Stimulated activated CD4-positive, alpha-beta T cell treated with anti-CD3 and anti-CD28 coated beads, TNF-alpha, amount 100 ng/mL, for 1 hour (primary cell): ENCODE results near the gene CTNNA2.
"Not testable (repeated sequence)": the region's sequence is repeated elsewhere in the genome, so short reads cannot be mapped to it uniquely, and the experiment has no call there.

Source experiments
- DNase-seq, 3 donors: peaks; one replicate each; pipeline ENCODE4 v3.0.0-alpha.2; 2020; ENCODE audit warnings: low read depth in 3 of 3, low spot score in 1 of 3

The CTNNA2 gene

DNA sequence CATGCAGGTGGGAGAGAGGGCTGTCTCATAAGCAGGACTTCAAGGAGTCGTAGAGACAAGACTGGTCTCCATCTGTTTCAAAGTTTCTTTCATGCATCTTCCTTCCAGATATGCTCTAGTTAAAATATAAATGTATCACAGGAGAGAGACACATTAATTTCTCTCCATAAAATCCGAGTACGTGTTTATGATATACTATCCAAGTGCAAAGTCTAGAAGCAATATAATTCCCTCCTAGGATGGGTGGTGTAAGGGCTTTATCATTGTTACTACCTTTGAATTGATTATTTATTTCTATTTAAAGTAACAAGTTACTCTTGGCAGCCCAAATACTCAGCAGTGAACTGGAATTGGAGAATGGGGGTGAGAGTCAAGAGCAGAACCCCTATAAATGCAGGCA is 619.4 kb downstream of the CTNNA2 start:
- DNase-seq, result no peak

DNA sequence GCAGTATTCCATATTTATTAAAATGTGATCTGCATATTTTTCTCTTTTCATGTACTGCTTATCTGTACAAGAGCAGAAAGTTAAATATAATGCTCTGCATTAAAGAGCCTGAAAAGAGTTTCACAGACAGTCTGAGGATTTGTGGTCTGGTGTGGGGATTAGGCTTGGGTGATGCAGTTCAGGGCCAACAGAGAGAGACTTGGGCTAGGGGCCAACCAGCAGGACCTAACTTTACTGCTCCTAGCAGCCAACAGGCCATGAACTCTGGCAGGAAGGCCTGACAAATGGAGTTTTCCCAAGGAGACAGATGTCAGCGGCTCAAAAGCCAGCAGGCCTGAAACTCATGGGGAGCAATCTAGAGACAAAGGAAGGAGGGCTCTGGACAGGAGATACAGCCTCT is 622.1 kb downstream of the CTNNA2 start:
- no peak for DNase-seq

DNA sequence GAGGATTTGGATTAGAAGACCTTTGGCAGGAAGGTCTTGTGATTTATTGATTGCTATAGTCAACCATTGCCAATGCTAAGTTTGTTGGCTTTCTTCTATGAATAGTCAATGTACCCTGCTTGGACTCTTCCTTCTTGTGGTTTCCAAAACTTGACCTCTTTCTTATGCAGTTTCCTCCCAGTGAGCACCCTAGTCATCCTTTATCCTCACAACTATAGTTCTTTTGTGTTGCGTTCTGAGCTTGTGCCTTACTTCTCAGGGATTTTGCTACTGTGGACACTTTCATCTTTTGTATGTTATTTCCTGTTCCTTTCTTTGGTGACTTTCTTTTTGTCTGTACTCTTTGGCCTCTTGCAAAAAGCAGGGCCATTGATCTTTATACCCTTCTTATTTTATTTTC is 623.5 kb downstream of the CTNNA2 start:
- DNase-seq, result no peak

- DNase-seq, result no peak
Measured at GRCh38 chr2:80139001-80139400, 626.1 kb downstream of the CTNNA2 start.

DNA sequence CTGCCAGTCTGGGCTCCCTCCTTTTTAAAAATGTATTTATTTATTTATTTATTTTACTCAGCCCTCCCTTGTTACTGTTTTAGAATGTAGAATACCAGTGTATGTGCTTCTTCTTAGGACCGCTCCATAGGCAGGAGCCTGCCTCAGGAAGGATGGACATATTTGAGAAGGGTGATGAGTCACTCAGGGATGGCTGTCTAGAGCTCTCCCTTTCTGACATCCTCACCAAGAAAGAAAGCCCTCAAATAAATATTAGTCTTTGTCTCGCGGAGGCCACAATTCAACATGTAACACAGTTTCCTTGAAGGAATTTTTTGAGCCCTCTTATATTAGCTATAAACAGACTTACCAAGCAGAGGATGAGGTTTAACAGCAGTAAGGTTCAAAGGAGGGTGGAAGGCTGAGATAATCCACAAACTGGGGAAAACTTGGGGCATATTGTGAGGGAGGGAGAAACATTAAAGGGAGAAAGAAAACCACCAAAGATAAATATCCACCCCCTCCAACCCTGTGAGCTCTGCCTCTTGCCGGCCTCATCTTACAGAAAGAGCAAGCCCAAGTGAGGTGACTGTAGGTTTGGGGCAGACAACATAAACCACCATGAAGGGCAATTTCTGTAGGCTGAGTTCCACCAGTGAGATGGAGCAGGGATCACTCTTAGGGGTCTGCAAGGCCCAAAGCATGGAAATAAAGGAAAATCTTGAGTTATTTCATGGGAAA is 628.3 kb downstream of the CTNNA2 start:
- no peak for DNase-seq

- no peak for DNase-seq
Measured at GRCh38 chr2:80145499-80145898, 632.6 kb downstream of the CTNNA2 start.

DNA sequence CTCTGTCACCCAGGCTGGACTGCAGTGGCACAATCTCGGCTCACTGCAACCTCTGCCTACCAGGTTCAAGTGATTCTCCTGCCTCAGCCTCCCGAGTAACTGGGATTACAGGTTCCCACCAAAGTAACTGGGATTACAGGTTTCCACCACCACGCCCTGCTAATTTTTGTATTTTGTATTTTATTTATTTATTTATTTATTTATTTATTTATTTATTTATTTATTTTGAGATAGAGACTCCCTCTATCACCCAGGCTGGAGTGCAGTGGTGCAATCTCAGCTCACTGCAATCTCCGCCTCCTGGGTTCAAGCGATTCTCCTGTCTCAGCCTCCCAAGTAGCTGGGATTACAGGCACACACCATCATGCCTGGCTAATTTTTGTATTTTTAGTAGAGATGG is 633.9 kb downstream of the CTNNA2 start:
- DNase-seq, result not testable (repeated sequence)

DNA sequence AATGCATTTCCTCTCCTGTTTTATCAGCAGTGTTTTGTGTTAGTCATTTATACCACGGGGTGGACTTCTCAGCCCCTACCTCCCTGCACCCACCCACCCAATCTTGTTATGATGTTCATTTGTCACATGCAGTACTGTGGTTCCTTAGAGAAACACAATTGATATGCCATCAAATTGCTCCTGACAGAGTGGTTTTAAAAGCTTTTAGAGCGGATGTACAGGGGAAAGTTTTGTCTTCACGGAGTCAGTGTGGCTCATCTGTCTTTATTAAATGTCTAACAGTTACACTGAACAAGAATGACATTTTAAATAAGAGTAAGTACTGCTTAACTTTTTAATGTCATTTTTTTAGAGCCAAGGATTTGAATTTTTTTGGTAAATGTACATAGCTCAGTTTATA is 634.8 kb downstream of the CTNNA2 start:
- no peak for DNase-seq

DNA sequence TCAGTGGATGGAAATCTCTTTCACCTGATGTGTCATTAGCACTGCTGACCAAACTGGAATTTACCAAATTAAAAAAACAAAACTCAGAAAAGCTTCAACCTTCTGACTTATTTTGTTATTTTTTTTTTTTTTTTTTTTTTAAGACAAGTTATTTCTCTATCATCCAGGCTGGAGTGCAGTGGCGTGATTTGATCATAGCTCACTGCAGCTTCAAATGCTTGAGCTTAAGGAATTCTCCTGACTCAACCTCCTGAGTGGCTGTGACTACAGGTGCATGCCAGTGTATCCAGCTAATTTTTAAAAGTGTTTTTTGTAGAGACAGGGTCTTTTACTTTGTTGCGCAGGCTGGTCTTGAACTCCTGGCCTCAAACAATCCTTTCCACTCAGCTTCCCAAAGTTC is 636.1 kb downstream of the CTNNA2 start:
- no peak for DNase-seq

DNA sequence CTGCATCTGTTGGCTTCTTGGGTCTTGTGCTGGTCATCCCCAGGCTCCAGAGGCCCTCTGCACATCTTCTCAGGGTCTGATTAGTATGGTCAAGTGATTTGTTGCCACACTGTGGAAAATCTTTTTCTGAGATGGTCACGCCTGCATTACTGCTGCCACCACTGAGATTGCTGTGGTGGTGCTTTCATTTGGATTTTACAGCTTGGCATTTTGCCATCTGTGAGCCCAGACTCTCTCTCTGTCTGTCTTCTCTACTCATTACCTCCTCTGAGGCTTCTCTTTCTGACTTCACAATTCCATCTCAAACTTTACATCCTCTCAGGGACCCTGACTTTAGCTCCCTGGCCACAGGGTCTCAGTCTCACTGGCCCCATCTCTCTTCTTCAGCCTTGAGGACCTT is 637.1 kb downstream of the CTNNA2 start:
- DNase-seq, result no peak

- no peak for DNase-seq
Measured at GRCh38 chr2:80151248-80151647, 638.4 kb downstream of the CTNNA2 start.

DNA sequence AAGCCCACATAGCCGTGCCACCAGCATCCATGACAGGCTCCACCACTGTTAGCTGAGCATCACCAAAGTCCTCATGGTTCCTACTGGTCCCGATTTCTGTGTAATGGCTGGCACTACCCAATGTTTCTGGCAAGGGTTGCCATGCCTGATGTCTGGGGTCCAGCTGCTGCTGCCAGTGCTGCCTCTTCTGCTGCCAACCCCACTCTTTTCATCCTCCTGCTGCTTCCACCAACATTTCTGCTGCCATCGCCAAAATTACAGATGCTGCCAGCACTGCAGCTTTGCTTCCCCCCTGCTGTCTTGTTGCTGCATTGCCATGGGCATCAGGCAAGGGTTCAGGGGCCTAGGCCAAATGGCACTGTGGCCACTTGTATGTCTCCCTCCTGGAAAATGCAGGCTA is 638.8 kb downstream of the CTNNA2 start:
- DNase-seq, result no peak

GRCh38 chr2:80153151-80153550 is 640.3 kb downstream of the CTNNA2 start:
- no peak for DNase-seq

DNA sequence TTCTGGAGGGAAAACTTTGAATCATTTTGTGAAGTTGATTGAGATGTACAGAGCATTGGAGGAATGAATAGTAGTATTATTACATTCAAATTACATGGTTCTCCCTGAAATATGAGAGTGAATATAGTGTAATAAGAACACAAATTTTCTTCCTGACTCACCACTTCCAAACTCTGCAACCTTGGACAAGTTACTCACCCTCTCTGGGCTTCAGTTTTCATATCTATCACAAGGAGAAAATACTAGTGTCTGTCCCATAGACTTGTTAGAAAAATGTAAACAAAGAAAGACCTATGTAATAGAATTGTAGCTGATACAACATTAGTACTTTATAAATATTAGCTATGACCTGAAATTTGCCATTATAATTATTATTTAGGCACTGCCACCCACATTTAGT is 640.9 kb downstream of the CTNNA2 start:
- no peak for DNase-seq

DNA sequence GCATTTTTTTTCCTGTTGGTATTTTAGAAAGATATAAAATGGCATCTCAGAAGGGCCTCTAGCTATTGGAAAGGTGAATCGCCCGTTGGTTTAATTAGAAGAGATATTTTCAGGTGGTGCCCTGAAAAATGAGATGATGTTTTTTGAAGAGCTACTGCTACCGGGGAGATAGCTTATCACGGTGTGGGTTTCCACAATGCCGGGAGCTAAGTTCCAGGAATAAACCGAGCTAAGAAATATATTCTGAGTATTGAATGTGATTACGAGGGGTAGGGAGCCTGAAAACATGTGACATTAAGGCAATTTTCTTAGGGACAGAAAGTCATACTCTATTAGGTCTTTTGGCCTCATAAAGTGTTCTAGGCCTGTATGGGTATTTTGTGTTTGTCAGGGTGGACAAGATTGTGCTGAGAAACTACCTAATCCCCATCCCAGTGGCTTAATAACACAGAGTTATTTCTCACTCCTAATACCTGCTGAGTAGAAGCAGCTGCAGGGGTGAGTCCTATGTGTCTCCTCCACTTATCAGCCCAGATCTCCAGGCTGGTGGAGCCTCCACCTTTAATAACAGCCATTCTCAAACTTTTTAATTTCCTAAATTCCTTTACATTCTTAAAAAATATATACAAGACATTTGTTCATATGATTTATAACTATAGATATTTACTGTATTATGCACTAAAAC is 641.5 kb downstream of the CTNNA2 start:
- no peak for DNase-seq

GRCh38 chr2:80164375-80164774 is 651.5 kb downstream of the CTNNA2 start:
- DNase-seq, result no peak

- DNase-seq, result no peak
Measured at GRCh38 chr2:80166483-80167171, 653.8 kb downstream of the CTNNA2 start.

DNA sequence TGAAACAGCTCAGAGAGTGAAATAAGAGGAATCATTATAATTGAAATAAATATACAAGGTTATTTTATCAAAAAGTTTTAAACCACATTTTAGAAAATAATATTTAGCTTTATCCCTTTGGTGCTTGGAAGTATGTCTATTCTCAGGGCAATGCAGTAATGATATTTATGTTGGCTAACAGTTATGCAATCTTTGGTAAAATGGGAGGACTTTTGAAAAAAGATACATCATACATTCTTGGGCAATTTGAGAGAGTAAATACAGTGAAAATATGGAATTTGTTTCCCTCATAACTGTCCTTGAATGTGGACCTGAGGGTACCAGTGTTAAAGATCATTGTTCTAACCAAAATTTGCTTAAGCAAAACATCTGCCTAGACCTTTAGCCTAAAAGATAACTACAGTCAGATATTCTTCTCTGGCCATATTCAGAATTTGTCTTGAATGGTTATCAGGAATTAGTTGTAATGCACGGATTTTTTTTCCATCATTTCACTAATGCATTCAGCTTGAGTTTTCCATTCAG is 654.5 kb downstream of the CTNNA2 start:
- DNase-seq, result no peak

GRCh38 chr2:80168037-80168436 is 655.2 kb downstream of the CTNNA2 start:
- no peak for DNase-seq

DNA sequence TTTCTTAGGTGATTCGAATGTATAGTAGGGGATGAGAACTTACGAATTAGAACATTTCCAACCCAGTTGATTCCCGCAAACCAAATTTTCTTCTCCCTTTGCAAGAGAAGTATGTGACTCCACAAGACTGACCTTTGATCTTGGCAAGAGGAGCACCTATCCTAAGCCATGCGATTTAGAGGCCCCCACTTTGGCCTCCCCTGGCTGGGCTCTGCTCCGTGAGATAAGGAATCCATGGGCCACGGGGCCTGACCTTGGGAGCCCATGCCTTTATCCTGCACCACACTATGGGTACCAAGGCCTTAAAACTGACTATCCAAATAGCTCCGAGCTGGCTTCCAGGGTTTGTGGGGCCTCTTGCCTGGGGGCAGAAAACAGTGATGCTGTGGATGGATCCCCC is 656.0 kb downstream of the CTNNA2 start:
- no peak for DNase-seq

DNA sequence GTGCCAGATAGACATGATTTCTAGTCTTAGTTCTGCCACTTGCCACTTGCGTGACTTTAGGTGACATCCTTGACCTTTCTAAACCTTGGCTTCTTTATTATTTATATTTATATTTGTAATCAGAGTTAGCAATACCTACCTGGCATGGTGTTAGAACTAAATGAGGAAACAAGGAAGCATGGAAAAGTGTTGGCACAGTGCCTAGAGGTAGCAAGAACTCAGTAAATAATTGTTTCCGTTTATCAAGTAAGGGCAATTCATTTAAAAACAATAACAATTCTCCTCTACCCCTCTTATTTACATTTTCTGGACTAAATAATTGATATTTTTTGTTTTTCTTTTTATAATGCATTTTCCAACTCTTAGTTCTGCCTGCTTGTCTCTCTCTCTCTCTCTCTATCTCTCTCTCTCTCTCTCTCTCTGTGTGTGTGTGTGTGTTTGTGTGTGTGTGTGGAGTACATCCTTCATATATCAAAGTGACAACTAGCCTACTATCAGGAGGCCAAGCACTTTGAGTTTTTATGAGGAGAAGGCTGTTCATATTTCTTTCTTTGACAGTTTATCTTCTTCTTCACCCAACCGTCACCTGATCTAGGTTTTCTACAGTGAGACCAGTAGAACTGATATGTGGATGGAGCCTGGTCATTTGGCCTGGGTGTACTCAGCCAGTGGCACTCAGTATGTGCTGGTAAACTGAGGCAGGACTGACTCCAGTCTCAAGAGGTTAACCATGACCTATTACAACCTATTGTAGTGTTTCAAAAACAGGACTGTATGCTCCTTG is 657.2 kb downstream of the CTNNA2 start:
- no peak for DNase-seq
